PC-3 (cell line): ENCODE measurements around the gene TWNK.

Experiments
- EZH2 ChIP-seq: fragments of 300-600 bp; sonication (generic); IDR thresholded peaks from one replicate; pipeline ENCODE4 v1.6.1; 2017; ENCODE audit warnings: antibody characterized with exemption, mild to moderate bottlenecking, low read length; ENCODE audit not compliant: unreplicated experiment
- EZH2phosphoT487 ChIP-seq: fragments of 300-600 bp; sonication (generic); IDR thresholded peaks from 2 replicates; pipeline ENCODE4 v1.6.1; 2018; ENCODE audit warnings: mild to moderate bottlenecking, antibody characterized with exemption, low read length, borderline replicate concordance
- TF ChIP-seq, protein P1 (sequence below): fragments of 300-600 bp; sonication (generic); conservative IDR thresholded peaks from 2 replicates; pipeline ENCODE4 v1.5.1; 2017; ENCODE audit warnings: antibody characterized with exemption, low read depth, mild to moderate bottlenecking, low read length

DNA sequence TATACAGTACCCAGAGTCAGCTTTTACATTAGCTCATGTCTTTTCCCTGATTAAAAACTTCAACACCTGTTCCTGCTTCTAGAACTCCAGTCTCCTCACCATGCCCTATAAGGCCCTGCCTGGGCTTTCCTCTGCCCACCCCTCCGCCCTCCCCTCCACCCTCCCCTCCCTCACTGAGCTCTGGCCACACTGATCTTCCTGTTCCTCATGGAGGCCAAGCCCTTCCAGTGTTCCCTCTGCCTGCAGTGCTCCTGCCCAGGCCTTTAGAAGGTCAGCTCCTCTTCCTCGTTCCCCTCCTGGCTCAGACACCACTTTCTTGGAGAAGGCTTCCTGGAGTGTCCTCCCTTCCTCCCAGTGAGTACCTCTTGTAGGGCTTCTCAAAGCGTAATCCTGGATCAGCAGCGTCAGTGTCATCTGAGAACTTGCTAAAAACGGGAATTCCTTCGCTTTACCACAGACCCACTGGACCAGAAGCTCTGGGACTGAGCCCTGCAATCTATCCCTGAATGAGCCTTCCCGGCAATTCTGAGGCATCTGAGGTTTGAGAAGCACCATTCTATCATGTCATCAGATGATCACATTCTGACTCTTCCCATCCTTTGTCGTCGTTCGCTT, 39.9 kb downstream of the TWNK start:
- TF ChIP-seq EZH2 (no peak), EZH2phosphoT487 (no peak)
- TF ChIP-seq, protein P1, sequence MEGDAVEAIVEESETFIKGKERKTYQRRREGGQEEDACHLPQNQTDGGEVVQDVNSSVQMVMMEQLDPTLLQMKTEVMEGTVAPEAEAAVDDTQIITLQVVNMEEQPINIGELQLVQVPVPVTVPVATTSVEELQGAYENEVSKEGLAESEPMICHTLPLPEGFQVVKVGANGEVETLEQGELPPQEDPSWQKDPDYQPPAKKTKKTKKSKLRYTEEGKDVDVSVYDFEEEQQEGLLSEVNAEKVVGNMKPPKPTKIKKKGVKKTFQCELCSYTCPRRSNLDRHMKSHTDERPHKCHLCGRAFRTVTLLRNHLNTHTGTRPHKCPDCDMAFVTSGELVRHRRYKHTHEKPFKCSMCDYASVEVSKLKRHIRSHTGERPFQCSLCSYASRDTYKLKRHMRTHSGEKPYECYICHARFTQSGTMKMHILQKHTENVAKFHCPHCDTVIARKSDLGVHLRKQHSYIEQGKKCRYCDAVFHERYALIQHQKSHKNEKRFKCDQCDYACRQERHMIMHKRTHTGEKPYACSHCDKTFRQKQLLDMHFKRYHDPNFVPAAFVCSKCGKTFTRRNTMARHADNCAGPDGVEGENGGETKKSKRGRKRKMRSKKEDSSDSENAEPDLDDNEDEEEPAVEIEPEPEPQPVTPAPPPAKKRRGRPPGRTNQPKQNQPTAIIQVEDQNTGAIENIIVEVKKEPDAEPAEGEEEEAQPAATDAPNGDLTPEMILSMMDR, result no peak
